Hematopoietic multipotent progenitor cell (in vitro differentiated cells): ENCODE measurements around the gene PPIL6. TPM values are rescaled to one million over a fixed set of nuclear protein-coding genes. Genes with fewer than 3 reads are reported as not detected.

ENCODE experiments used
- DNase-seq, 3 donors: peaks; one replicate each; pipeline ENCODE4 v3.0.0-alpha.2; 2011 to 2015; ENCODE audit warnings: low read depth in 2 of 3, low spot score in 2 of 3
- total RNA-seq: library from RNA; depleted of rRNA; stranded (reverse); fragments of >200 nt; gene quantifications from one replicate; pipeline ENCODE4 v1.2.3, GENCODE V29; 2012

The PPIL6 gene
- total RNA-seq, 1 donor, result 2.7 TPM

DNA sequence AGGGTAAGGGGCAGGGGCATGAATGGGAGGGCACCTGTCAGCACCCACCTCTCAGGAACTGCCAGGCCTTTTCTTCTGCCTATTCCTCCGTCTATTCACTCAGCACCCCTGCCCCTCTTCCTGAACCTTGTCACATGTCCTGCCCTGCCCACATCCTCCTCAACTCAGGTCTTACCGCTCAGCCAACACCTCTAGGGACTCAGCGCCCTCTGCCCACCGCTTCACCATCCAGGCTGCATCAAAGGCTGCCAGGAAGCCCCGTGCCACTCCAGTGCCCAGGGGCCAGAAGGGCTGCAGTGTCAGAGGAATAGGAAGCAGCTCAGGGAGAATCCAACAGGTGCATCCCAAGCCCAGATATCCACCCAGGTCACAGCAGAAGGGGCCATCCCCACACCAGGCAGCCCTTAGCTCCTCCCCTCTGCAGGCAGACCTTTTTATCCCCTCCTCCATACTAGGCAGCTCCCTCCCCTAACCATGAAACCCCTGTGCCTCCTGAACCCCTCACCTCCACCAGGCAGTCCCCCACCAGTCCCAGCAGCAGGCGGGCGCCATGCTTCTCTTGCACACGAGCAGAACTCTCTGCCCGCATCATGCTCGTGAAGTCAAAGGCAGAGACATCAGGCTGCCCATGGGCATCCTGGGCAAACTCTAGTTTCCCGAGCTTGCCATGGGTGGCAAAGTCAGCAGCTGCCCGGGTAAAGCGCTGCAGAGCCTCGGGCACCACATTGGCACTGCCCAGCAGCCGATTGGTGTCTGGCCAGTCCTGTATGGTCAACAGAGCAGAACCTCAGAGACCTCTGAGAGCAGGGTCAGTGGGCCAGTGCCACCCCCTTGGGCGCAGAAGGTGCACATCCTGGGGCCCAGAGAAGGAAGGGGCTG lies 9.6 kb upstream of the PPIL6 start:
- DNase-seq, result peak in 2 of 3 donors; percentile 34 to 44

- DNase-seq, result no peak
Observed at GRCh38 chr6:109449064-109449794, 8.8 kb upstream of the PPIL6 start.

DNA sequence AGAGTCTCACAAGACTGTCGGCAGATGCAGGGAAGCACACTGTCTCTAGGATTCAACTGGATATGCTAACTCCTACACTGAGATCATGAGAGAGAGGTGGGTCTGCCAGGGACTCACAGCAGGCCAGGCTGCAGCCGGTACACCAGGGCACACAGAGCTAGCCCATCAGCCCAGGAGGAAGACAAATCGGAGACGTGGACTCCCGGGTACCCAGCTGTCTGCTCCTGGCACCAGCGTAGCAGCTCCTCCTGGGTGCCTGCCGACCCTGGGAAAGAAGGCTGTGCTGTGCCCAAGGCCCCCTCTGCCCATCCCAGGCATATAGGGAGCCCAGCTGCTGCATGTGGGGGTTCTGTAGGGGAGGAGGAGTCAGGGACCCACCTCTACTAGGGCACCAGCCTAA lies 8.2 kb upstream of the PPIL6 start:
- no peak for DNase-seq

DNA sequence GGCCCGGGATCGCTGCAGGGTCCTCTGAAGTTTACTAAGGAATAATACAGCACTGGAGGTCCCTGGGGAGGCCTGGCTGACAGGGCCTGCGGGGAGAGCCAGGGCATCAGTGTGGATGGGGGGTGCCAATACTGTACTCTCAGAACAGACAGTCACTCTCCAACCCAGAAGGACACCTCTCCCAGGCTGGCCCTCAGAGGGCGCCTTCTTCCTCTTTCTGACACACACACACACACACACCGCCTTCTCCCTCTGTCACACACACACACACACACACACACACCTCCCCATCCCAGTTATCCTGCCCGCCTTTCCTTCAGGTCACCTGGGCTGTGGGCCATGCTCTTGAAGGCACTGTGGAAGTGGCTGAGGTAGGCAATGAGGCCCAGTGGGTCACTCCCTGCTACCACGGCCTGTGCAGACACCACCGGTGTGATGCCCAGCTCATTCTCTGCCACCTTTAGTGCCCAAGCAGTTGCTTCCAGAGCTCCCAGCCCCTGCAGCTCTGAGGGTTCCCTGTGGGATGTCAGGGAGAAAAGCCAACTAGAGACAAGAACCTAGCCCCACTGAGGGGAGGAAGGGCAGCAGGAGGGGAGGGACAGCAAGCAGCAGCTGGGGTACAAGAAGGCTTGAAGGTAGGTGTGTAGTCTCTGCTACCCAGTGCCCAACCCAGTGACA lies 7.6 kb upstream of the PPIL6 start:
- peak in 1 of 3 donors; percentile 28 for DNase-seq

- DNase-seq, result no peak
Observed at GRCh38 chr6:109447087-109447486, 6.7 kb upstream of the PPIL6 start.

DNA sequence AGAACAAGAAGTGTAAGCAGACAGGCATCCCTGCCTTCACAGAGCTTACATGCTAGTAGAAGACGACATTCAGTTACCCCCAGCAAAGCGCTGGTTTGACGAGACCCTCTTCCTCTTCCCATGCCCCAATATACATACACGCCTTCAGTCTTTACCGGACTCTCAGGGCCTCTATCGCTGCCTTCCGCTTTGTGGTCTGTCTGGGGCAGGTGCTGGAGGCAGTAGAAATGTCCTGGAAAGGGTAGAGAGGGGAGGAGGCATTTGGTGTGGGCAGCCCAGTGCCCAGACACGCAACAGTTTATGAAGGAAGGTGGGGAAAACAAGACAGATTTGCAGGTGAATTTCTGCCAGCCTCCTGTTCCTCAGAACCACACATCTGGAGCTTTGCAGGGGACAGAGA lies 6.1 kb upstream of the PPIL6 start:
- DNase-seq, result no peak

GRCh38 chr6:109446072-109446471 lies 5.6 kb upstream of the PPIL6 start:
- DNase-seq, result no peak

GRCh38 chr6:109445382-109445781 lies 5.0 kb upstream of the PPIL6 start:
- DNase-seq, result no peak

- no peak for DNase-seq
Observed at GRCh38 chr6:109443425-109443950, 3.1 kb upstream of the PPIL6 start.

DNA sequence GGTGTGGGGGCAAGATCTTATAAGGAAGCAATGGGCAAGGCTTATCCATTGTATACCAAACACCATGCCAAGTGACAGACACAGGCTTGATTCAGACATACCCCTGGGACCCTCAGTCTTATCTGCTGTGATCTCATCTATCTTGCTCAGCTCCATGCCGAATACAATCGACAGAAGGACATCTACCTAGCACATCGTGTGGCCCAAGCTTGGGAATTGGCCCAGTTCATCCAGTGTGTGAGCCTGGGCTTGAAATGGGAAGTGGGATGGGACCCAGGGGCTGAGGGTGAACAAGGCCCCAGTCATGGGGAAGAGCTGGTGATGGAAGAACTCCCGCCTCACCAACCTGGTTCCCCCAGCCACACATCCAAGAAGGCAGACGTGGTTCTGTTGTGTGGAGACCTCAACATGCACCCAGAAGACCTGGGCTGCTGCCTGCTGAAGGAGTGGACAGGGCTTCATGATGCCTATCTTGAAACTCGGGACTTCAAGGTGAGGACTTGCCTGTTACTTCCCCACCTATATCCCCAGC lies 2.0 kb upstream of the PPIL6 start:
- DNase-seq, result no peak

GRCh38 chr6:109441069-109441816 lies 815 bp upstream of the PPIL6 start:
- DNase-seq, result peak in 2 of 3 donors; percentile 76 to 79

- DNase-seq, result no peak
Observed at GRCh38 chr6:109436041-109436440, 4.4 kb downstream of the PPIL6 start.

GRCh38 chr6:109434456-109434855 lies 6.0 kb downstream of the PPIL6 start:
- DNase-seq, result no peak

DNA sequence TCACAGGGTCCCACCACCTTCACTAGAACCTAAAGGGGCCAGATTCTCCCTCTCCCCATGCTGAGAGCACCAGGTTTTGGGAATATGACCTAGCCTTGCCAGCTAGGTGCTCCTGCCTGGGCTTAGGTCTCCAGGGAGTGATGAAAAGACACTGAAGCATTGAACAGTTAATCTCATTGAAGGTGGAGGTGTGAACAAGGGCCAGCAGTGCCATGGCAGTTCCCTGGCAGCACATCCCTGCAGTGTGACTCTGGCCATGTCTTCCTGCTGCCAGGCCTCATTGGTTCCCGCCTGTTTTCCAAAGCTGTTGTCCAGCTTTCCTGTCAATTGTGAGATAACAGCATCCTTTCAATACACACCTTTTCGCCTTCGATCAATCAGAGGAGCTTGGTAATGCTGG lies 10.9 kb downstream of the PPIL6 start:
- DNase-seq, result no peak

DNA sequence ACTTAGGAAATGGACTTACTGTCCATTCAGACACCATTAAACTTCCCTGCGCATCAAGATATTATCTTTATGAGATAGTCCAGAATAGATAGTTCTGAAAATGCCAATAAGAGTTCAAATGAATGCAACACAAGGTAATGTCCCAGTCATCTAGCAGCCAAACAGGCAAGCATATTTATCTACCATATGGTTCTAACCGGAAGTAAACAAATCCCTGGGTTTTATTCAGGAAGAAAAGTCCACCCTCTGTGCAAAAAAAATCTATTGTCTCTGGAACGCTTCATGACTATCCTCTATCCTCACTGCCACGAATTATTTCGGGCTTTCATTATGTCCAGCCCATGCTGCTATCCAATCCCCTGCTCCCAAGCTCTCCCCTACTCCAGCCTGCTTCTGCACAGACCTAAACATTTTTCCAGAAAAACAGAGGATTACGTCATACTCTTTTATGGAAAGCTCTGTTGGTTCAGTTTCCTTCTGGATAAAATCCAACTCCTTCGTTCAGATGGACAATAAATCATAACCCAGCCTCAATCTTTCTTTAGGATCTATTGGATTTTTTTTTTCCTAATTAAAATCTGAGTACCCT lies 11.4 kb downstream of the PPIL6 start:
- no peak for DNase-seq

GRCh38 chr6:109424946-109425345 lies 15.5 kb downstream of the PPIL6 start:
- no peak for DNase-seq

DNA sequence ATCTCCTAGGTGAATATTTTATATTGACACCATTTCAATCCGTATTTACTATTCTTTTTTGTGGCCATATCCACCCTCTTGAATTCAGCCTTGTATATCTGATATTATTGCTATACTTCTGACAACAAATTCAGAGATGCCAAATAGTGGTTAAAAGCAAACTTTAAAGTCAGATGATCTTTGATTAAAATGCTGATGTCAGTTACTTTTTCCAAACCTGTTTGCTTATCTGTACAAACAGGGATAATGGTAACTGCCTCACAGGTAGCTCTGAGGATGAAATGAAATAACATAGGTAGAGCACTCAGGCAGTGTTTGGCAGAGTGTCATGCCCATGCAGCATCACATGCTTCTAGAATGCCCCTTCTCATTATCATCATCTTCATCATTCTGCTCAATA lies 19.2 kb downstream of the PPIL6 start:
- no peak for DNase-seq

DNA sequence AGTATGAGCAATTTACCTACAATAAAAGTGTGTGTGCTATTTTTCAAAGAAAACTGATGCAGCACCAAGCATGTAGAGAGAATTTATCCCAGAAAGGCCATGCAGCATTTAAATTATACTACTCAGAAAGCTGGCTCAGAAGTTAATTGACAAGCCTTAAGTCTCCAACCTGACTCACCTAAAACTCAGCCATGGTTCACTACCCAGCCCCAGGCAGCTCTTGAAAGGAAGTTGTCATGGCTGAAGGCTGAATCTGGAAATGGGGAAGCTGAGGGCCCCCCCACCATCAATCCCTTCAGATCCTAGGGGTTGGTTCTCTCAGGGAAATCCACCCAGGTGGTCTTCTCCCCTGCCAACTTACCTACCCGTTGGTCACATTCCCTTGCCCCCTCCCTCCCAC lies 19.7 kb downstream of the PPIL6 start:
- DNase-seq, result peak in 1 of 3 donors; percentile 29

DNA sequence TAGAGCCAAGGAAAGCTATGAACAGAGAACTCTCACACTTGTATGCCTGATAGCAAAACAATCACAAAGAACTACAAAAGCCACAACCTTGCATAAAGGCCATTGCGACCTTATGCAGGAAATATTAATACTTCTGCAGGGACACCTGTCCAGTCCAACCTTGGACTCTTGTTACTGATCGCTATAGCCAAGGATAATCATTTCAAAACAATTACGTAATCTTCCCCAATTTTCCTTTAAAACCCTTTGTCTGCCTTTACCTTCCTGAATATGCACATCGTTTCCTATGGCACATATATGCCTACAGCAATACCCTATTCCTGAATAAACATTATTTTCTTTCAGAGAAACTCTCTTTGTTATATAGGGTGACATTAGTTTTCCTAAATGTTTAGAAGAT lies 22.8 kb downstream of the PPIL6 start:
- no peak for DNase-seq

DNA sequence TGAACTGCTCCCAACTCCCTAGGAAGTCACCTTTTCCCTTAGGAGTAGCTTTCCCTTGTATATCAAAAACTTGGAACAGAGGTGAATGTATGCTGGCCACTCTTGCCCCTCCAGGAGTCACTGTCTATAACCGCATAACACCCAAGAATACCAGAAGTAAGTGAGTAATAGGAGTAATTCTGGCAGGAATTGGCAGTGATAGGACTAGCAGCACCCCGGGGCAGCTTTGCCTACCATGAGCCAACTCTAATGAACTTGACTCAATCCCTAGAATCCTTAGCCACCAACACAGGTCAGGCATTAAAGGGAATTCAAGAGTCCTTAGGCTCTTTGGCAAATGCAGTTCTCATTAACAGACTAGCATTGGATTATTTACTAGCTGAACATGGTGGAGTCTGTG lies 29.4 kb downstream of the PPIL6 start:
- no peak for DNase-seq
